ENCODE measurements around the gene RAB21. TPM values are rescaled to one million over a fixed set of nuclear protein-coding genes. Genes with fewer than 3 reads are reported as not detected.

The RAB21 gene
- total RNA-seq, 4 donors from 2014 or later, result 11.2 to 34.7 (median 14.2) TPM

DNA sequence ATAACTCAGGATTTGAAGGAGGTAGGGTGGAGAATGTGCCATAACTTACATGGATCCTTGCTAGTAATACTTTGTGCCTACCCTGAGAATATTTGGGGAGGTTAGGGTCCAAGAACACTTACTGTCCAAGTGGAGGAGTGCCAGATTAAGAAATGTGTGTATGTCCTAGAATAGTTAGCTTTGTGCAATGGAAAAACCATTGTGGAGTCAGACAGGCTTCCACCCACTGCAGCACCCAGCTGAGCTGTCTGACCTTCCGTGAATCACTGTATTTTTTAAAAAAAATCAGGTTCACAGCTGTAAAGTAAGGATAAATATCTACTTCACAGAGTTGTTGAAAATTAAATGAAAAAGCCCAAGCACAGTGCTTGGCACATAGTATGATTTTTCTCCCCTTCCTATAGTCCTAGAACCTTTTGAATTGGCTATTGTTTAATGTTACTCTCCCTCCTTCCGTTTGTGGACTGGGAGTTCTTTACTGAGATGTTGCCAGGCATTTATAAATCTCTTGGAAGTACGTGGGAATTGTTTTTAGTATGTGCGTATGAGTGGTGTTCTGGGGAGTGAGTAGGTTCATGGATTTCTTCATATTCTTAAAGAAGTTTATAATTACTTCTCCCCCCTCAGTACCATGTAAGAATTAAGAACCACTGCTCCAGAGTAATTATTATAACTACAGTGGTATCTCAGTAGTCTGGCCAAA, 9.2 kb downstream of the RAB21 start:
- TF ChIP-seq, protein P1, sequence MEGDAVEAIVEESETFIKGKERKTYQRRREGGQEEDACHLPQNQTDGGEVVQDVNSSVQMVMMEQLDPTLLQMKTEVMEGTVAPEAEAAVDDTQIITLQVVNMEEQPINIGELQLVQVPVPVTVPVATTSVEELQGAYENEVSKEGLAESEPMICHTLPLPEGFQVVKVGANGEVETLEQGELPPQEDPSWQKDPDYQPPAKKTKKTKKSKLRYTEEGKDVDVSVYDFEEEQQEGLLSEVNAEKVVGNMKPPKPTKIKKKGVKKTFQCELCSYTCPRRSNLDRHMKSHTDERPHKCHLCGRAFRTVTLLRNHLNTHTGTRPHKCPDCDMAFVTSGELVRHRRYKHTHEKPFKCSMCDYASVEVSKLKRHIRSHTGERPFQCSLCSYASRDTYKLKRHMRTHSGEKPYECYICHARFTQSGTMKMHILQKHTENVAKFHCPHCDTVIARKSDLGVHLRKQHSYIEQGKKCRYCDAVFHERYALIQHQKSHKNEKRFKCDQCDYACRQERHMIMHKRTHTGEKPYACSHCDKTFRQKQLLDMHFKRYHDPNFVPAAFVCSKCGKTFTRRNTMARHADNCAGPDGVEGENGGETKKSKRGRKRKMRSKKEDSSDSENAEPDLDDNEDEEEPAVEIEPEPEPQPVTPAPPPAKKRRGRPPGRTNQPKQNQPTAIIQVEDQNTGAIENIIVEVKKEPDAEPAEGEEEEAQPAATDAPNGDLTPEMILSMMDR (IDR thresholded peaks at IDR 0.05), result no peak
- no peak for TF ChIP-seq POLR2A (IDR thresholded peaks at IDR 0.05)
- Histone ChIP-seq H3K9me3 (peaks cover 0 to 17% (median 0%) of the 10 kb centered on the region in 4 donors), H3K4me1 (no peaks in the 10 kb centered on the region), H3K4me3 (no peak overlapping the region), H3K27ac (no peak overlapping the region), H3K36me3 (peaks cover 0 to 13% (median 0%) of the 10 kb centered on the region in 3 donors), H3K27me3 (no peaks in the 10 kb centered on the region)
- DNase-seq, result no peak

DNA sequence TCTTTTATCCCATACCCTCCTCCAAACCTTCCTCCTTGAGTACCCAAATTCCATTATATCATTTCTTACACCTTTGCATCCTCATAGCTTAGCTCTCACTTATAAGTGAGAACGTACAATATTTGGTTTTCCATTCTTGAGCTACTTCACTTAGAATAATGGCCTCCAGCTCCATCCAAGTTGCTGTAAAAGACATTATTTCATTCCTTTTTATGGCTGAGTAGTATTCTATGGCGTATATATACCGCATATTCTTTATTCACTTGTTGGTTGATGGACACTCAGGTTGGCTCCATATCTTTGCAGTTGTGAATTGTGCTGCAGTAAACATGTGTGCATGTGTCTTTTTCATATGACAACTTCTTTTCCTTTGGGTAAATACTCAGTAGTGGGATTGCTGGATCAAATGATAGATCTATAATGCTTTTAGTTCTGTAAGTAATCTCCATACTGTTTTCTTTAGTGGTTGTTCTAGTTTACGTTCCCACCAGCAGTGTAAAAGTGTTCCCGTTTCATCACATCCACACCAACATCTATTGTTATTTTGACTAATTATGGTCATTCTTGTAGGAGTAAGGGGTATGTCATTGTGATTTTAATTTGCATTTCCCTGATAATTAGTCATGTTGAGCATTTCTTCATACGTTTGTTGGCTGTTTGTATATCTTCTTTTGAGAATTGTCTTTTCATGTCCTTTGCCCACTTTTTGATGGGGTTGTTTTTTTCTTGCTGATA, 10.1 kb downstream of the RAB21 start:
- Histone ChIP-seq H3K9me3 (peaks cover 0 to 10% (median 0%) of the 10 kb centered on the region in 4 donors), H3K27ac (no peak overlapping the region), H3K27me3 (no peaks in the 10 kb centered on the region), H3K4me3 (no peak overlapping the region), H3K36me3 (peaks cover 0 to 4% (median 0%) of the 10 kb centered on the region in 3 donors), H3K4me1 (no peaks in the 10 kb centered on the region)
- TF ChIP-seq POLR2A (IDR thresholded peaks at IDR 0.05), result no peak
- TF ChIP-seq, protein P1 (IDR thresholded peaks at IDR 0.05), result no peak
- no peak for DNase-seq

DNA sequence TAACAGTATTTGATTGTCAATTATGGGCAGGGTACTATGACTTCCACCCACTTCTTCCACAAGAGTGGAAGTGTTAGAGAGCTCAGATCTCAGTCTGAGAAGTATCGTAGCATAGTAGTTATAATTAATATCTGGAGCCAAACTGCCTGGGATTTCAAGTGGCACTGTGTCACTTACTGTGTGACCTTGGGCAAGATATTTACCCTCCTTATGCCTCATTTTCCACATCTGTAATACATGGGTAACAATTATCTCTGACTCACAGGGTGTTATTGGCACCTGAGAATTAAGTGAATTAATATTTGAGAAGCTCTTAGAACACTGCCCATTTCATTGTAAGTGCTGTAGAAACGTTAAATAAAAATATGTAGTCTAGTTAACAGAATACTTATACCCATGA, 11.5 kb downstream of the RAB21 start:
- Histone ChIP-seq H3K4me3 (no peak overlapping the region), H3K27me3 (no peaks in the 10 kb centered on the region), H3K4me1 (no peaks in the 10 kb centered on the region), H3K27ac (no peak overlapping the region), H3K36me3 (peaks cover 0 to 12% (median 0%) of the 10 kb centered on the region in 3 donors), H3K9me3 (peaks cover 0 to 4% (median 0%) of the 10 kb centered on the region in 4 donors)
- TF ChIP-seq POLR2A (IDR thresholded peaks at IDR 0.05), result no peak
- TF ChIP-seq, protein P1 (IDR thresholded peaks at IDR 0.05), result no peak
- no peak for DNase-seq

DNA sequence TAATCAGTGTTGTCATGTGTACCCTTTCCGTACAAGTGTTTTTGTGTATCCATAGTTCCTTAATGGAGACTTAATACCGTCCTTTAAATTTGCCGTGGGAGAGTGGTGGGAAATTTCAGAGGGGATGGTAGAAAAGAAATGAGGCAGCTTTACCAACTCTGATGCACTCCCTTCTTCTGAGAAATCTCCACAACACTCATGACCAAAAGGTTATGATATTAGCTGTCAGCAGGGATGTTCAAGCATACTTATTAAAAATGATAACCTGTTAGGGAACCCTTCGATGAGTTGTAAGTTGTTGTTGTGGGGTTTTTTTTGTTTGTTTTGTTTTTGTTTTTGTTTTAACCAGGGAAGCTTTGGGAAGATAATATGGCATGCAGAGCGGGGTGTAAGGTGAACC, 12.5 kb downstream of the RAB21 start:
- Histone ChIP-seq H3K9me3 (no peaks in the 10 kb centered on the region), H3K27ac (no peak overlapping the region), H3K4me1 (no peaks in the 10 kb centered on the region), H3K4me3 (no peak overlapping the region), H3K36me3 (peaks cover 0 to 20% (median 0%) of the 10 kb centered on the region in 3 donors), H3K27me3 (no peaks in the 10 kb centered on the region)
- no peak for TF ChIP-seq POLR2A (IDR thresholded peaks at IDR 0.05)
- TF ChIP-seq, protein P1 (IDR thresholded peaks at IDR 0.05), result no peak
- no peak for DNase-seq

DNA sequence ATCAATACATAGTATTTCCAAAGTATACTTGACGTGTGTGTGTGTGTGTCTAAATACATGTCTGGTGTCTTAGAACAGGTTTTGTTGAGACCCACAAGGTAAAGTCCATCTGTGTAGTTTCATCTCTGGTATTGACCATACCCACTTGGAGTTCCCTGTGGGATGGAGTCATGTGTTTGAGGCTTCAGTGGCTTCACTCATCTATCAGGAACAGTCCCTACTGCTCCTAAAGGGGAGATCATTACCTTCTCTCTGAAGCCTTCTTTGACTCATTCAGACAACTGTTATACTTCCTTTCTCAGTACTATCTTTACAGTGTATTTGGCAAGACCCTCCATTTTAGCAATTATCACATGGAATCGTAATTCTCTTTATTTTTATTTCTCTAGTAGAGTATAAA, 14.2 kb downstream of the RAB21 start:
- TF ChIP-seq, protein P1 (IDR thresholded peaks at IDR 0.05), result no peak
- TF ChIP-seq POLR2A (IDR thresholded peaks at IDR 0.05), result no peak
- H3K27me3 ChIP-seq, result no peaks in the 10 kb centered on the region
- no peak for DNase-seq
- H3K27ac ChIP-seq, result no peak overlapping the region
- H3K4me3 ChIP-seq, result no peak overlapping the region
- peaks cover 0 to 33% (median 0%) of the 10 kb centered on the region in 3 donors for H3K36me3 ChIP-seq
- no peaks in the 10 kb centered on the region for H3K9me3 ChIP-seq
- no peaks in the 10 kb centered on the region for H3K4me1 ChIP-seq

Measured in Peyer's patch (tissue), 4 donors.